K562 (cell line): ENCODE data around the gene RRBP1.

Experiments
- HCFC1 ChIP-seq: IDR thresholded peaks from 2 replicates; pipeline ENCODE4 v1.6.1; 2012; ENCODE audit warnings: low read depth, low read length, improper control_type of control experiment
- HNRNPUL1 ChIP-seq: fragments of 200-400 bp; formaldehyde crosslinking; IDR thresholded peaks from 2 replicates; pipeline ENCODE4 v1.6.1; 2017; ENCODE audit warnings: low read length
- MCM5 ChIP-seq: fragments of 450-650 bp; IDR thresholded peaks from 2 replicates; pipeline ENCODE4 v1.6.1; 2016; ENCODE audit warnings: low read depth
- SMARCA5 ChIP-seq: fragments of 450-650 bp; IDR thresholded peaks from 2 replicates; pipeline ENCODE4 v1.6.1; 2016
- STAT6 ChIP-seq: sonication (generic); formaldehyde crosslinking; IDR thresholded peaks from 2 replicates; pipeline ENCODE4 v1.8.1; 2023; ENCODE audit warnings: mild to moderate bottlenecking, missing genetic modification reagents
- USF2 ChIP-seq: sonication (generic); formaldehyde crosslinking; IDR thresholded peaks from 2 replicates; pipeline ENCODE4 v1.5.0; 2020; ENCODE audit warnings: missing genetic modification reagents

- TF ChIP-seq STAT6 (CRISPR knock-in tag) (no peak), USF2 (CRISPR knock-in tag) (no peak), MCM5 (no peak), HCFC1 (no peak), HNRNPUL1 (no peak), SMARCA5 (no peak)
Observed at GRCh38 chr20:17576215-17576614, 105.8 kb downstream of the RRBP1 start.
